Measurements from ENCODE around the gene CLASP1.

The CLASP1 gene

GRCh38 chr2:121576263-121576662, 73.0 kb downstream of the CLASP1 start:
- H3K27me3 ChIP-seq (ENCODE audit: insufficient read depth, low read depth, severe bottlenecking): no peaks in the 10 kb centered on the region
- no peak overlapping the region for H3K4me3 ChIP-seq (ENCODE audit: low read depth, low read length)
- no peaks in the 10 kb centered on the region for H3K9me3 ChIP-seq (ENCODE audit: severe bottlenecking)
- TF ChIP-seq CTCF (IDR thresholded peaks at IDR 0.05; ENCODE audit: low read depth, low read length): no peak
- no peaks in the 10 kb centered on the region; the same call in 1 of the 2 replicates for H3K36me3 ChIP-seq
- no peak for DNase-seq
- no peak overlapping the region for H3K27ac ChIP-seq

- TF ChIP-seq CTCF (IDR thresholded peaks at IDR 0.05; ENCODE audit: low read depth, low read length): no peak
- no peak overlapping the region for H3K27ac ChIP-seq
- no peak for DNase-seq
These were observed 73.5 kb downstream of the CLASP1 start for GRCh38 chr2:121575800-121576199.

GRCh38 chr2:121570667-121571055, 78.6 kb downstream of the CLASP1 start:
- no peaks in the 10 kb centered on the region; the same call in 1 of the 2 replicates for H3K36me3 ChIP-seq
- no peak for DNase-seq
- H3K9me3 ChIP-seq (ENCODE audit: severe bottlenecking): no peaks in the 10 kb centered on the region
- no peak for TF ChIP-seq CTCF (IDR thresholded peaks at IDR 0.05; ENCODE audit: low read depth, low read length)
- H3K4me3 ChIP-seq (ENCODE audit: low read depth, low read length): no peak overlapping the region
- no peaks in the 10 kb centered on the region for H3K27me3 ChIP-seq (ENCODE audit: insufficient read depth, low read depth, severe bottlenecking)
- no peak overlapping the region for H3K27ac ChIP-seq

More at GRCh38 chr2:121575800-121576199, 73.5 kb downstream of the CLASP1 start:
- H3K4me3 ChIP-seq (ENCODE audit: low read depth, low read length): no peak overlapping the region
- no peaks in the 10 kb centered on the region for H3K9me3 ChIP-seq (ENCODE audit: severe bottlenecking)
- no peaks in the 10 kb centered on the region; the same call in 1 of the 2 replicates for H3K36me3 ChIP-seq
- H3K27me3 ChIP-seq (ENCODE audit: insufficient read depth, low read depth, severe bottlenecking): no peaks in the 10 kb centered on the region

- Histone ChIP-seq H3K4me3 (ENCODE audit: low read depth, low read length) (no peak overlapping the region), H3K36me3 (no peaks in the 10 kb centered on the region; the same call in 1 of the 2 replicates), H3K9me3 (ENCODE audit: severe bottlenecking) (no peaks in the 10 kb centered on the region), H3K27ac (no peak overlapping the region), H3K27me3 (ENCODE audit: insufficient read depth, low read depth, severe bottlenecking) (no peaks in the 10 kb centered on the region)
- no peak for DNase-seq
- TF ChIP-seq CTCF (IDR thresholded peaks at IDR 0.05; ENCODE audit: low read depth, low read length): no peak
These were observed 79.1 kb downstream of the CLASP1 start for GRCh38 chr2:121570036-121570666.

GRCh38 chr2:121567957-121568409, 81.3 kb downstream of the CLASP1 start:
- DNase-seq: no peak
- H3K36me3 ChIP-seq: no peaks in the 10 kb centered on the region; the same call in 1 of the 2 replicates
- H3K27ac ChIP-seq: no peak overlapping the region
- H3K9me3 ChIP-seq (ENCODE audit: severe bottlenecking): no peaks in the 10 kb centered on the region
- H3K4me3 ChIP-seq (ENCODE audit: low read depth, low read length): no peak overlapping the region
- TF ChIP-seq CTCF (IDR thresholded peaks at IDR 0.05; ENCODE audit: low read depth, low read length): no peak
- no peaks in the 10 kb centered on the region for H3K27me3 ChIP-seq (ENCODE audit: insufficient read depth, low read depth, severe bottlenecking)

GRCh38 chr2:121567452-121567851, 81.8 kb downstream of the CLASP1 start:
- Histone ChIP-seq H3K9me3 (ENCODE audit: severe bottlenecking) (no peaks in the 10 kb centered on the region), H3K4me3 (ENCODE audit: low read depth, low read length) (no peak overlapping the region), H3K27me3 (ENCODE audit: insufficient read depth, low read depth, severe bottlenecking) (no peaks in the 10 kb centered on the region), H3K36me3 (no peaks in the 10 kb centered on the region), H3K27ac (no peak overlapping the region)
- TF ChIP-seq CTCF (IDR thresholded peaks at IDR 0.05; ENCODE audit: low read depth, low read length): no peak
- DNase-seq: no peak

Measured in WERI-Rb-1 (cell line).